ENCODE data around the gene TRAFD1. TPM values are rescaled to one million over a fixed set of nuclear protein-coding genes. Genes with fewer than 3 reads are reported as not detected.

The TRAFD1 gene
- total and polyA plus RNA-seq, 2 donors (not counting 3 experiments of a cell fraction or from before 2014, with no cell fraction given), result 20.3 to 24.9 TPM

DNA sequence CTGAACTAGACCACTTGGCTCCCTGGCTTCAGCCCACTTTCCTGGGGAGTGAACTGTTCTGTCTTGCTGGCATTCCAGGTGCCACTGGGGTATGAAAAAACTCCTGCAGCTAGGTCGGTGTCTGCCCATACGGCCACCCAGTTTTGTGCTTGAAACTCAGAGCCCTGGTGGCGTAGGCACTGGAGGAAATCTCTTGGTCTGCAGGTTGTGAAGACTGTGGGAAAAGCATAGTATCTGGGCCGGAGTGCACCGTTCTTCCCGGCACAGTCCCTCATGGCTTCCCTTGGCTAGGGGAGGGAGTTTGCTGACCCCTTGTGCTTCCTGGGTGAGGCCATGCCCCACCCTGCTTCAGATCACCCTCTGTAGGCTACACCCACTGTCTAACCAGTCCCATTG is 33.8 kb downstream of the TRAFD1 start:
- no peaks in the 10 kb centered on the region for H3K9me1 ChIP-seq (replicated peaks; ENCODE audit: control insufficient read depth, extremely low read depth, insufficient read depth, low read length)
- dilution Hi-C loops (cut with MboI; ENCODE audit: extremely low pct_ligation_motif_present, low sequenced_read_pairs), result no loop called here
- CTCF ChIA-PET, result no interaction called here

More for the DNA sequence above, 33.8 kb downstream of the TRAFD1 start:
- peaks cover 0 to 11% of the 10 kb centered on the region in 2 experiments for H3K36me3 ChIP-seq (ENCODE audit: control insufficient read depth in 2 of 2, extremely low read depth in 1 of 2, insufficient read depth in 2 of 2, low read length in 2 of 2)
- H3K9ac ChIP-seq (replicated peaks; ENCODE audit: extremely low read depth, insufficient read depth, low read length), result no peak overlapping the region
- no peak overlapping the region for H3K4me2 ChIP-seq (ENCODE audit: insufficient read depth, low read length)
- H3K79me2 ChIP-seq (ENCODE audit: control insufficient read depth, insufficient read depth, low read length), result no peaks in the 10 kb centered on the region
- no peaks in the 10 kb centered on the region for H3K4me1 ChIP-seq (ENCODE audit: control insufficient read depth, extremely low read depth, insufficient read depth, low read length)
- no peak overlapping the region for H3K4me3 ChIP-seq (replicated peaks in 1 of 3; ENCODE audit: insufficient read depth in 1 of 3, low read depth in 1 of 3, low read length in 3 of 3)
- no peak overlapping the region for H3K27ac ChIP-seq (ENCODE audit: insufficient read depth, low read depth, low read length)
- POLR2A ChIA-PET, result no interaction called here
- DNase-seq (ENCODE audit: low read depth, low spot score) (no peak), FAIRE-seq (no peak)
- TF ChIP-seq GATA2 (IDR thresholded peaks at IDR 0.05; ENCODE audit: insufficient read depth, insufficient read length, low read depth, low read length) (no peak), JUN (IDR thresholded peaks at IDR 0.05; ENCODE audit: borderline replicate concordance, insufficient read depth, insufficient read length, low read depth) (no peak), POLR2A (IDR thresholded peaks at IDR 0.05; ENCODE audit: low read depth, low read length) (no peak), MYC (IDR thresholded peaks at IDR 0.05; ENCODE audit: low read depth, low read length) (no peak), FOS (IDR thresholded peaks at IDR 0.05; ENCODE audit: borderline replicate concordance, insufficient read depth, low read length) (no peak), EZH2 (IDR thresholded peaks at IDR 0.05; ENCODE audit: borderline replicate concordance, low read depth, low read length, severe bottlenecking) (no peak), POLR2AphosphoS5 (IDR thresholded peaks at IDR 0.05; ENCODE audit: insufficient read depth, low read depth, low read length) (no peak)
- TF ChIP-seq, protein P1, sequence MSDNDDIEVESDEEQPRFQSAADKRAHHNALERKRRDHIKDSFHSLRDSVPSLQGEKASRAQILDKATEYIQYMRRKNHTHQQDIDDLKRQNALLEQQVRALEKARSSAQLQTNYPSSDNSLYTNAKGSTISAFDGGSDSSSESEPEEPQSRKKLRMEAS (IDR thresholded peaks at IDR 0.05; ENCODE audit: insufficient read depth, insufficient read length), result no peak
- TF ChIP-seq, protein P2, sequence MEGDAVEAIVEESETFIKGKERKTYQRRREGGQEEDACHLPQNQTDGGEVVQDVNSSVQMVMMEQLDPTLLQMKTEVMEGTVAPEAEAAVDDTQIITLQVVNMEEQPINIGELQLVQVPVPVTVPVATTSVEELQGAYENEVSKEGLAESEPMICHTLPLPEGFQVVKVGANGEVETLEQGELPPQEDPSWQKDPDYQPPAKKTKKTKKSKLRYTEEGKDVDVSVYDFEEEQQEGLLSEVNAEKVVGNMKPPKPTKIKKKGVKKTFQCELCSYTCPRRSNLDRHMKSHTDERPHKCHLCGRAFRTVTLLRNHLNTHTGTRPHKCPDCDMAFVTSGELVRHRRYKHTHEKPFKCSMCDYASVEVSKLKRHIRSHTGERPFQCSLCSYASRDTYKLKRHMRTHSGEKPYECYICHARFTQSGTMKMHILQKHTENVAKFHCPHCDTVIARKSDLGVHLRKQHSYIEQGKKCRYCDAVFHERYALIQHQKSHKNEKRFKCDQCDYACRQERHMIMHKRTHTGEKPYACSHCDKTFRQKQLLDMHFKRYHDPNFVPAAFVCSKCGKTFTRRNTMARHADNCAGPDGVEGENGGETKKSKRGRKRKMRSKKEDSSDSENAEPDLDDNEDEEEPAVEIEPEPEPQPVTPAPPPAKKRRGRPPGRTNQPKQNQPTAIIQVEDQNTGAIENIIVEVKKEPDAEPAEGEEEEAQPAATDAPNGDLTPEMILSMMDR (IDR thresholded peaks at IDR 0.05; ENCODE audit: extremely low read depth in 1 of 2, insufficient read depth in 1 of 2, low read depth in 1 of 2, low read length in 2 of 2), result no peak
- no peaks in the 10 kb centered on the region for H3K27me3 ChIP-seq (ENCODE audit: control insufficient read depth in 2 of 2, insufficient read depth in 2 of 2, low read length in 2 of 2)
- no peaks in the 10 kb centered on the region for H3K9me3 ChIP-seq (replicated peaks; ENCODE audit: control insufficient read depth, insufficient read depth, low read length)
- BruUV-seq (replicated peaks), result no TSS peak
- intact Hi-C loops (cut with micrococcal nuclease), result no loop called here
- no peaks in the 10 kb centered on the region for H4K20me1 ChIP-seq (replicated peaks; ENCODE audit: control insufficient read depth, extremely low read depth, insufficient read depth, low read length)
- no peak overlapping the region for H2AFZ ChIP-seq (ENCODE audit: low read depth, low read length)
